HEK293 (cell line): ENCODE measurements around the gene DRICH1.

Source experiments
- BCL11A ChIP-seq: fragments of 450-650 bp; formaldehyde crosslinking; IDR thresholded peaks from 2 replicates; pipeline ENCODE4 v1.5.1; 2016; ENCODE audit warnings: low read depth, missing biosample characterization, missing genetic modification characterization
- CTCF ChIP-seq: fragments of 450-650 bp; formaldehyde crosslinking; IDR thresholded peaks from 2 replicates; pipeline ENCODE4 v1.5.1; 2016; ENCODE audit warnings: missing biosample characterization, missing genetic modification characterization
- ELK4 ChIP-seq: IDR thresholded peaks from 2 replicates; pipeline ENCODE4 v1.6.1; 2011; ENCODE audit warnings: mild to moderate bottlenecking, low read depth, low read length, borderline replicate concordance
- KLF1 ChIP-seq: fragments of 450-650 bp; formaldehyde crosslinking; IDR thresholded peaks from 2 replicates; pipeline ENCODE4 v1.5.1; 2016; ENCODE audit warnings: missing biosample characterization, missing genetic modification characterization
- ZNF791 ChIP-seq: fragments of 450-650 bp; formaldehyde crosslinking; IDR thresholded peaks from 2 replicates; pipeline ENCODE4 v1.5.1; 2016; ENCODE audit warnings: missing biosample characterization, missing genetic modification characterization

- TF ChIP-seq CTCF (tag by site-specific recombination) (no peak), BCL11A (tag by site-specific recombination) (no peak), ELK4 (no peak), KLF1 (tag by site-specific recombination) (no peak), ZNF791 (tag by site-specific recombination) (no peak)
Observed at GRCh38 chr22:23655891-23656475, 23.9 kb upstream of the DRICH1 start.
